GM12865 (cell line): ENCODE results near the gene CAPZB.

ENCODE experiments used
- DNase-seq: peaks from one replicate; pipeline ENCODE4 v3.0.0; 2010; ENCODE audit warnings: low read depth
- H3K4me3 ChIP-seq: 2 replicates; pipeline ENCODE4 v1.5.1; 2011; ENCODE audit warnings: mild to moderate bottlenecking, low read depth, low read length, control low read depth
- CTCF ChIP-seq: IDR thresholded peaks from 2 replicates; pipeline ENCODE4 v1.5.1; 2011; ENCODE audit warnings: low read length, control low read depth, low read depth, inconsistent platforms; ENCODE audit not compliant: insufficient read depth; ENCODE audit errors: missing control alignments

Gene CAPZB

GRCh38 chr1:19341201-19342061 is 143.9 kb downstream of the CAPZB start:
- H3K4me3 ChIP-seq = no peak overlapping the region
- TF ChIP-seq CTCF = peak; percentile 87
- peak; percentile 79 for DNase-seq

DNA sequence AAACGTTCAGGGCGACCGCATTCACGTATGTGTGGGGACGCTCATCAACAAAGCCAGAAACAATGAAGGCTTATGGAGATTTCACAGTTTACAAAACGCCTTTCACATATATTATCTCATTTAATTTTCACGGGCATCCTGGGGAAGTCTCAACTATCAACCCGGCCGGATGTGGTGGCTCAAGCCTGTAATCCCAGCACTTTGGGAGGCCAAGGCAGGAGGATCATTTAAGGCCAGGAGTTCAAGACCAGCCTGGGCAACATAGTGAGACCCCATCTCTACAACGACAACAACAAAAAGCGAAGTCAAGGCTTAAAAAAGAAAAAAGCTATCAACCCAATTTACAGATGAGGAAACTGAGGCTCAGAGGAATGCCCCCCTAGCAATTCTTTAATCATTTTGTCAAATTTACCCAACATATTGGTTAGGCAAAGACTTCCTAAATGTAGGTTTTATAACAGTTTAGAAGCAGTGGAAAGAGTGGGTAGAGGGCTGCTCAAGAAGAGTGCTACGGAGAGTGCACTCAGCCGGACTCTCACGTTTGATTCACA is 144.9 kb downstream of the CAPZB start:
- TF ChIP-seq CTCF = no peak
- H3K4me3 ChIP-seq = no peak overlapping the region
- DNase-seq = no peak

- TF ChIP-seq CTCF = no peak
- no peak overlapping the region for H3K4me3 ChIP-seq
- DNase-seq = no peak
Measured at GRCh38 chr1:19339214-19339861, 146.0 kb downstream of the CAPZB start.

DNA sequence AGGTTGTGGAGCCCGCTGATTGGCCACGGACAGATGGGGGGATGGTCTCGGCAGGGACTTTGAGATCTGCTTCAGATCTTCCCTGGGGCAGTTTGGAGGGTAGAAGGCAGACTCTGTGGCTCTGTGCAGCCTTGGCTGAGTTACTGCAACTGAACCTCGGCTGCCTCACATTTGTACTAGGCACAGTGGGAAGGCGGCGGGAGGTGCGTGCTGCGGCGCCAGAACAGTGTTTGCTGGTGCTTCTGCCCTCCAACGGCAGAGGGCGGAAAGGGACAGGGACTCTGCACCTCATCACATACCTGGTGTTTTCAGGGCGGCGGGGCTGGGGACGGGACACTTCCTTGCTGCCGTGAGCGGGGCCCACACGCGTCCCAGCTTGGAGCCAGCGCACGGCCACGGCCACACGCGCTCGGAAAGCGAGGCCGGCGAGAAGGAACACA is 147.0 kb downstream of the CAPZB start:
- DNase-seq = no peak
- no peak for TF ChIP-seq CTCF
- no peak overlapping the region for H3K4me3 ChIP-seq

DNA sequence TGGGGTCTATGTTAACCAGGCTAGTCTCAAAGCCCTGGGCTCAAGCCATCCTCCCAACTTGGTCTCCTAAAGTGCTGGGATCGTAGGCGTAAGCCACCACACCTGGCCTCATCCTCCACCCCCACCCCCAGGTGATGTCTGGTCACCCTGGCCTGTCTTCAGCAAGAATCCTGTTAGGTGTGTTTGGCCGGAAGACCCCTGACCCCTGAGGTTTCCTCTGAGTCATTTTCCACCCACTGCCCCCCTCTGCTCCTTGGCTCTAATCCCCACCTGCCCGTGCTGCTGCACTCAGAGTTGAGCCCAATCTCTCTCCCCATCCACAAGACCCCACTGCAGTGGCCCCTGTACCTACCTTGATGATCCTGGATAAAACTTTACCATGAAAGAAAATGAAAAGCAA is 148.1 kb downstream of the CAPZB start:
- no peak overlapping the region for H3K4me3 ChIP-seq
- no peak for TF ChIP-seq CTCF

DNA sequence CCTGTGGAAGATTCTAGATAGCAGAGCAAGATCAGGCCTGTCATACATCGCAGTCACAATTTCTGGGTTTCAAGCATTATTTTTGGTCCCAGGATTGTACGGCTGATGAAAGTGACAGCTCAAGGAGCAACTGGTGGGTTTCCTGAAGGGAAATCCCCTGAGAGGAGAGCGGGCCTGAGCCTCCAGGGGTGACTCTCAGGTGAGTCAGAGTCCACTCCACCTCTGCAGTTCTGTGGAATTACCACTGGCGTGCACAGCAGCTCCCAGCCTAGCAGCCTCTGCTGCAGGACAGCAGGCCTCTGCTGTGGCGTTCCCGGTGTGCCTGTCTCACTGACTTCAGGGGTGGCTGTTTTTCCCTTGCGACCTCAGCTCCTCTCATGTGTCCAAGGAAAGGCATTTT is 148.8 kb downstream of the CAPZB start:
- no peak overlapping the region for H3K4me3 ChIP-seq
- no peak for TF ChIP-seq CTCF
- peak; percentile 34 for DNase-seq

More for the DNA sequence above, 148.1 kb downstream of the CAPZB start:
- DNase-seq = no peak
